Motor neuron (in vitro differentiated cells): ENCODE data around the gene OSBPL10. TPM values are rescaled to one million over a fixed set of nuclear protein-coding genes. Genes with fewer than 3 reads are reported as not detected.
"Not testable (repeated sequence)": the region's sequence is repeated elsewhere in the genome, so short reads cannot be mapped to it uniquely, and the experiment has no call there.

ENCODE experiments used
- ATAC-seq, 8 experiments: fragments of 200-7000 bp; cut with Tn5 transposase; replicated peaks in 6 of 8; 2 replicates each; pipeline ENCODE4 v1.8.0; 2021; ENCODE audit warnings: mild to moderate bottlenecking in 8 of 8, moderate library complexity in 8 of 8
- H3K27ac ChIP-seq, 2 donors: fragments of 250-450 bp; sonication (Bioruptor Pico); 2 replicates each; pipeline ENCODE4 v1.9.0; 2021; ENCODE audit warnings: antibody characterized with exemption in 2 of 2, mild to moderate bottlenecking in 2 of 2, moderate library complexity in 1 of 2
- H3K4me1 ChIP-seq, 2 donors: fragments of 250-450 bp; sonication (Bioruptor Pico); replicated peaks in 1 of 2; 2 replicates each; pipeline ENCODE4 v1.6.1; 2021; ENCODE audit warnings: antibody characterized with exemption in 2 of 2, mild to moderate bottlenecking in 2 of 2, moderate library complexity in 1 of 2
- H3K4me3 ChIP-seq, 5 donors: fragments of 250-450 bp; sonication (Bioruptor Pico); 2 replicates each; pipeline ENCODE4 v1.9.0; 2021; ENCODE audit warnings: antibody characterized with exemption in 5 of 5, mild to moderate bottlenecking in 5 of 5, moderate library complexity in 4 of 5
- WGBS, 10 experiments: fragments of 450-650 bp; shearing (Covaris generic); methylation state at CpG; one replicate each; pipeline ENCODE4 v1.0.0; 2022; 5-methylcytosine and 5-hydroxymethylcytosine counted together
- in situ Hi-C, 9 experiments: fragments of 400-800 bp; cut with MboI; loops; one replicate each; pipeline ENCODE4 v1.15.0; 2021; ENCODE audit warnings: low sequenced_read_pairs in 9 of 9, low pct_unique_long_range_greater_than_20kb in 2 of 9; ENCODE audit not compliant: unreplicated experiment in 9 of 9
- total RNA-seq, 8 experiments: library from RNA; unstranded; fragments of 300-600 nt; gene quantifications; 2 replicates each; pipeline versions ENCODE4 v1.2.3 to v1.2.4, GENCODE V29; 2022

Gene OSBPL10
- total RNA-seq, 8 experiments from 2014 or later: 1.9 to 35.0 (median 2.9) TPM

DNA sequence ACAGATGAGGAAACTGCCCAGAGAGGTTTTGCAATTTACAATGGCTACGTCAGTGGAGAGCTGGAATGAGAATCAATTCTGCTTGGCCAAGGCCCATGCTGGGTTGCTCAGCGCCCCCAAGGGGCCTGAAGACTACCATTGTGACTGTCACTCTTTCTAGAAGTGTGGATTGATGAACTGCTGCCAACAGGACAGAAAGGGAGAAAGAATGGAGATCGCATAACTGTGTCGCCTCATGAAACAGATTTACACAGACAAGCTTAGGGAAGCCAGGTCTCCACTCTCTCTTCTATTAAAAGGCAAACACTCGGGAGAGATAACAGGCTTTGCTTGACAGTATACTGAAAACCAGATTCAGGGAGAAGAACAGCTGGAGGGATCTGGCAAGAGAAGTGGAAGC is 288.3 kb downstream of the OSBPL10 start:
- Histone ChIP-seq H3K4me3 (no peak overlapping the region), H3K27ac (no peak overlapping the region), H3K4me1 (no peaks in the 10 kb centered on the region)
- ATAC-seq: no peak
- WGBS, 10 experiments: 71 to 100% (median 77%) methylated on average over 1 to 5 of the region's 5 CpGs; no CpG with 5 or more reads in 3 of the 10 experiments
- in situ Hi-C loops: no loop called here

GRCh38 chr3:31690771-31691170 is 290.3 kb downstream of the OSBPL10 start:
- peak in 1 of 8 experiments; percentile 25 for ATAC-seq
- Histone ChIP-seq H3K4me1 (peaks cover 3 to 6% of the 10 kb centered on the region in 2 donors), H3K27ac (no peak overlapping the region), H3K4me3 (no peak overlapping the region)
- in situ Hi-C loops: no loop called here
- WGBS, 10 experiments: 40 to 100% (median 74%) methylated on average over 1 to 3 of the region's 3 CpGs; no CpG with 5 or more reads in 1 of the 10 experiments

DNA sequence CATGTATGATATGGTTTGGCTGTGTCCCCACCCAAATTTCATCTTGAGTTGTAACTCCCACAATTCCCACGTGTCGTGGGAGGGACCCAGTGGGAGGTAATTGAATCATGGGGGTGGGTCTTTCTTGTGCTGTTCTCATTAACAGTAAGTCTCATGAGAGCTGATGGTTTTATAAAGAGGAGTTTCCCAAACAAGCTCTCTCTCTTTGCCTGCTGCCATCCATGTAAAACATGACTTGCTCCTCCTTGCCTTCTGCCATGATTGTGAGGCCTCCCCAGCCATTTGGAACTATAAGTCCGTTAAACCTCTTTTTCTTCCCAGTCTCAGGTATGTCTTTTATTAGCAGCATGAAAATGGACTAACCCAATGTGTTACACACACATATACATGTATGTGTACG is 291.5 kb downstream of the OSBPL10 start:
- ATAC-seq, in situ Hi-C loops, H3K4me3 ChIP-seq, H3K27ac ChIP-seq, H3K4me1 ChIP-seq: not testable (repeated sequence)
- WGBS, 10 experiments: 66 to 100% (median 90%) methylated on average over 1 to 4 of the region's 4 CpGs; no CpG with 5 or more reads in 3 of the 10 experiments

GRCh38 chr3:31688984-31689383 is 292.1 kb downstream of the OSBPL10 start:
- Histone ChIP-seq H3K27ac (no peak overlapping the region), H3K4me3 (no peak overlapping the region), H3K4me1 (peaks cover 3 to 6% of the 10 kb centered on the region in 2 donors)
- in situ Hi-C loops: no loop called here
- WGBS, 10 experiments: 67 to 100% (median 100%) methylated on average over 1 of the region's 1 CpG; no CpG with 5 or more reads in 3 of the 10 experiments
- ATAC-seq: no peak

DNA sequence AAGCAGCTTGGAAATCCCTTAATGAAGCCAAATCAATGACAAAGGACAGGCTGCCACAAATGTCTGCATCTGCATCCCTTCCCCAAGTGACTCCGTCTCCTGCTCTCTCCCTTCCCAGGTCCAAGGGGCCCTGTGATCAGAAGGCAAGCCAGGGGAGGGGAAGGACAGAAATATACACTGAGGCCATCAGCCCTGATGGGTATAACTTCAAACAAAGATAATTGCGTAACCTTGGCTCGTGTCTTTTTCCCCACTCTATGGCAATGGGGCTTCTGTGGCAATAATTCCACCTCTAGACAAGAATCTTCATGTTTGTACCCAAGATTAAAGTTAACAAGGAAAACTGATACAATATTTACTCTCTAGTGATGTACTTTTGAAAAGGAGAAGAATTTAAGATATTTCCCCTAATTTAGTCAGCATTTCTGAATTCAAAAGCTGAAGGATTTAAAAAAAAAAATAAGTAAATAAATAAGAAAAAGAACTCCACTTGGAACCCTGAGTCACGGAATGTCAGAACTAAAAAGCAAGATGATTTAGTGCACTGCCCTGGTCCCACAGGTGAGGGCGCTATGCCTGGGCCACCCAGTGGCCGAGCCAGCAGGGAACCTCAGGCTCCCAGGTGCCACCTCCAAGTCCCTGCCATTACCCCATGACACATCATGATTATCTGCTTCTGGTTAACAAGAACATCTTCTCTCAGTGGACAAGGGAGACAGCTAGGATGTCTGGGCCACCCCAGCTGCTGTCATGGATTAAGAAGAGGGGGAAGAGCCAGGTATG is 293.9 kb downstream of the OSBPL10 start:
- 79 to 100% (median 89%) methylated on average over 2 to 6 of the region's 6 CpGs; no CpG with 5 or more reads in 1 of the 10 experiments for WGBS, 10 experiments
- in situ Hi-C loops: no loop called here
- ATAC-seq: no peak
- no peak overlapping the region for H3K4me3 ChIP-seq
- H3K27ac ChIP-seq: no peak overlapping the region
- H3K4me1 ChIP-seq: peaks cover 3 to 6% of the 10 kb centered on the region in 2 donors

DNA sequence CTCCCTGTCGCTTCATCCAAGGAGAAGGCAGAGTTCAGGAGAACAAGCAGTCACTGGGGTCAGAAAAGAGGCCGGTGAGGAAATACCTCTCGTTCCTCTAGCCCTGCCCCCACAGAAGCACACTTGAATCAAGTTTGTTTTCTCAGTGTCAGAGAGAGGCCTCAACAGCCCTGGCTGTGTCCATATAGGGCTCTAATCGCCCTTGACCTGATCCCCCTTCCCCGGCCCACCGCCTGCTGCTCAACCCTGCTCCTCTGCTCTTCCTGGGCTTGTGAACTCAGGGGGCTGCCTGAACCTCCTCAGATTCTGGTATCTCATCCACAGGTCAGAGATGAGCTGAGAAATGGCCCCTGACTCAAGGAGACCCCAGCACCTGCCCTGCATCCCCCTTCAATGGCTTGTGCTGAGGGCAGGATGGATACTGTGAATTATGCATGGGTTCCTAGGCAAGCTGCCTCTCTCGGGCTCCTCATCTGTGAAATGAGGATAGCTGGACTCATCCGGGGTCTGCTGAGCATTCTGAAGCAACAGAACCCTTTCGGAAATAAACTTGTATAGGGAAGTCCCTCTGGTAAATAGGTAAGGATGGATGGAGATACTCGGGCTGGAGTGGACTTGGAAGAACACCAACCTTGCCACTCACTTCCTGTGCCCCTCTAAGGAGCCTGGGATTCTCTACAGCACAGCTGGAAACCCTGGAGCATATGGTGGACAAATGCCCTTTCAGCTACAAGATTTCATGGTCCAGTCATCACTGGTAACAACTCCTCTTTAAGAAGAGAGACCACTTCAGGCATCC is 300.8 kb downstream of the OSBPL10 start:
- Histone ChIP-seq H3K4me3 (no peak overlapping the region), H3K4me1 (peaks cover 6 to 25% of the 10 kb centered on the region in 2 donors), H3K27ac (no peak overlapping the region)
- in situ Hi-C loops: no loop called here
- ATAC-seq: no peak
- WGBS, 10 experiments: 50 to 88% (median 73%) methylated on average over 1 to 6 of the region's 10 CpGs; no CpG with 5 or more reads in 2 of the 10 experiments

DNA sequence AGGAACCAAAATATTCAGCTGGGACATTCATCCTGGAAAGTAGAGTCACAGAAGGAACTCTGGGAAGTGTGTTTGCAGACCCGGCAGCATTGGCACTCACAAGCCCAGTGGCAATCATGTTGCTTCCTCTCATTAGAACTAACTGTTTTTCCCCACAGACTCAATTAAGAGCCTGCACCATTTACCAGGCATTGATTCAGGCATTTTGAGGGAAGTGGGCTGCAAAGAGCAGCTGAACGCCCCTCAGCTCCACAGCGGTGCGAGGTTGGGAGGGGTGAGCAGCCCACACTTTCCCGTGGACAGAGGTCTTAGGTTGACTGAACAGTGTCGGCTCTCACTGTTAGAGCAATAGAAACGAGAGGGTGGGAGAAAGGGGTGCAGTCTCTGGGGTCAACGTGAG is 304.5 kb downstream of the OSBPL10 start:
- 33 to 94% (median 75%) methylated on average over 1 to 5 of the region's 8 CpGs; no CpG with 5 or more reads in 2 of the 10 experiments for WGBS, 10 experiments
- H3K4me3 ChIP-seq: no peak overlapping the region
- no peak for ATAC-seq
- peaks cover 6 to 25% of the 10 kb centered on the region in 2 donors for H3K4me1 ChIP-seq
- peak overlapping the region in 1 of 2 donors; percentile 36 for H3K27ac ChIP-seq
- in situ Hi-C loops: no loop called here

- Histone ChIP-seq H3K27ac (no peak overlapping the region), H3K4me3 (no peak overlapping the region), H3K4me1 (peaks cover 2 to 14% of the 10 kb centered on the region in 2 donors)
- in situ Hi-C loops: no loop called here
- no peak for ATAC-seq
- 83 to 100% methylated on average over 1 of the region's 1 CpG; no CpG with 5 or more reads in 8 of the 10 experiments for WGBS, 10 experiments
Observed at GRCh38 chr3:31673950-31674349, 307.1 kb downstream of the OSBPL10 start.

DNA sequence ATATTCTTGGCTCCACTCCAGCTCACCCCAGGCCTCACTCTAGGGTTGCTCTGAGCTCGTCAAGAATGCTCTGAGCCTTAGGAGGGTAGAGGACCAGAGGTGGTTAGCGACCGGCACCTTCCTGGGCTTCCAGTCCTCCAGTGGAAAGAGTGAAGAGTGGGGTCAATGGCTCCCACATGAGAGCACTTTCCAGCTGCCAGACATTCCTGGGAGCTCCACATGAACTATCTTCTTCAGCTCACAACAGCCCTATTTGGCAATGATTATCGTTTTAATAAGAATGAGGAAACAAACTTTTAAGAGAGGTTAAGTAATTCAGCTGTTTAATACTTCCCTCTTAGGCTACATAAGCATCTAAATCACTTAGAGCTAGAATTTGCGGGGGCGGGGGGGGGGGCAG is 309.1 kb downstream of the OSBPL10 start:
- no peak overlapping the region for H3K27ac ChIP-seq
- ATAC-seq: no peak
- peaks cover 0 to 4% of the 10 kb centered on the region in 2 donors for H3K4me1 ChIP-seq
- in situ Hi-C loops: no loop called here
- WGBS, 10 experiments: 43 to 100% (median 76%) methylated on average over 1 to 4 of the region's 6 CpGs; no CpG with 5 or more reads in 6 of the 10 experiments
- no peak overlapping the region for H3K4me3 ChIP-seq

GRCh38 chr3:31671451-31671850 is 309.6 kb downstream of the OSBPL10 start:
- 59 to 100% (median 86%) methylated on average over 1 to 2 of the region's 2 CpGs; no CpG with 5 or more reads in 2 of the 10 experiments for WGBS, 10 experiments
- Histone ChIP-seq H3K4me3 (no peak overlapping the region), H3K27ac (no peak overlapping the region), H3K4me1 (peaks cover 0 to under 1% of the 10 kb centered on the region in 2 donors)
- no peak for ATAC-seq
- in situ Hi-C loops: no loop called here

DNA sequence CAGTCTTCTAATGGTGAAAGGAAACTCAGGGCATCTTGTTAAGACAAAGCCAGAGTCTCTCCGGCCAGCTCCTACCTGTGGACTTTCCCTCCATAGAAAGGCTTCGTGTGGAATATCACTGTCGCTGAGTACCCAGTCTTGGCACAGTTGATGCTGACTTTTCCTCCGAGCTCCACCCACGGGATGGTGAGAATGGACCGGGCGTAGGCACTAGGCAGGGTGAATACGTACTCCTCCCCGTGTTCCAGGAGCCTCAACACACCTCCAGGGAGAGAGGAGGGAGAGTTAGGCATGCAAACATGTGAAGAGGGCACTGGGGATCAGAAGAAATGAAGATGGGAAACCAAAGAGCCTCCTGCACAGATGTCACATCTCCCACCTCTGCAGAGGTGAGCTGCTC is 310.3 kb downstream of the OSBPL10 start:
- Histone ChIP-seq H3K27ac (no peak overlapping the region), H3K4me1 (no peaks in the 10 kb centered on the region), H3K4me3 (no peak overlapping the region)
- ATAC-seq: no peak
- in situ Hi-C loops: no loop called here
- 47 to 100% (median 80%) methylated on average over 1 to 8 of the region's 9 CpGs; no CpG with 5 or more reads in 3 of the 10 experiments for WGBS, 10 experiments

DNA sequence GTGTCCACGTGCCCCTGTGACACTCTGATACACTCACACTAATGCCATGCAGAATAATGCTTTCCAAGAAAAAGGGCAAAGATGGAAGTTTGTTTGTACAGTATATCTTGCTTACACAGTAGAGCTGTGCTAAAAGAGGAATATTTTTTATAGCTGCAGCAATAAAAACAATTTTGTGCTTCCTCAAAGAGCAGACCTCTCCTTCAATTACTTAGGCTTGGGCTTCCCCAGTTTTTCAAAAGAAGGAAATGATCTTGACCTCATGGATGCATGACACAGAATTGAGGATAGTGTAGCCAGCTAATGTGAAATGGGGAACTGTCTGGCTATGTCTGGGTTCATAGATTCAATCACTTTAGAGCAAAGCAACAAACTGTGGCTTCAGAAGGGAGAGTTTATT is 310.9 kb downstream of the OSBPL10 start:
- H3K4me3 ChIP-seq: no peak overlapping the region
- in situ Hi-C loops: no loop called here
- no peak for ATAC-seq
- WGBS, 10 experiments: 33 to 83% (median 69%) methylated on average over 1 of the region's 1 CpG; no CpG with 5 or more reads in 6 of the 10 experiments
- no peaks in the 10 kb centered on the region for H3K4me1 ChIP-seq
- no peak overlapping the region for H3K27ac ChIP-seq

- no peak overlapping the region for H3K4me3 ChIP-seq
- WGBS, 10 experiments: 44 to 100% (median 85%) methylated on average over 1 to 4 of the region's 4 CpGs
- ATAC-seq: no peak
- H3K4me1 ChIP-seq: no peaks in the 10 kb centered on the region
- in situ Hi-C loops: no loop called here
- no peak overlapping the region for H3K27ac ChIP-seq
Observed at GRCh38 chr3:31668242-31668641, 312.8 kb downstream of the OSBPL10 start.
